Activated CD8-positive, alpha-beta T cell treated with anti-CD3 and anti-CD28 coated beads for 36 hours (primary cell): ENCODE results near the gene CACNA1B. TPM values are rescaled to one million over a fixed set of nuclear protein-coding genes. Genes with fewer than 3 reads are reported as not detected.

Source experiments
- ATAC-seq: fragments of 200-7000 bp; cut with Tn5 transposase; one replicate; pipeline ENCODE4 v1.10.0; 2021; ENCODE audit warnings: mild to moderate bottlenecking, moderate library complexity
- CTCF ChIA-PET: fragments of 350-600 bp; sonication (Branson Sonifier 250); formaldehyde crosslinking; loops from one replicate; lab custom pipeline; 2021; ENCODE audit warnings: antibody characterized with exemption; lab: Charles Lee
- POLR2A ChIA-PET: fragments of 350-600 bp; sonication (Branson Sonifier 250); formaldehyde crosslinking; loops from one replicate; lab custom pipeline; 2021; ENCODE audit warnings: antibody characterized with exemption; lab: Charles Lee
- DNase-seq: peaks from one replicate; pipeline ENCODE4 v3.0.0-alpha.2; 2020
- H3K27ac Mint-ChIP-seq: one replicate; pipeline ENCODE4 v1.8.0; 2021; ENCODE audit warnings: mild to moderate bottlenecking, mixed read lengths
- H3K27me3 Mint-ChIP-seq: one replicate; pipeline ENCODE4 v1.8.0; 2021; ENCODE audit warnings: mixed read lengths
- H3K36me3 Mint-ChIP-seq: one replicate; pipeline ENCODE4 v1.8.0; 2021; ENCODE audit warnings: low read depth, mixed read lengths
- H3K4me1 Mint-ChIP-seq: one replicate; pipeline ENCODE4 v1.8.0; 2021; ENCODE audit warnings: low read depth, mixed read lengths
- H3K4me3 Mint-ChIP-seq: one replicate; pipeline ENCODE4 v1.8.0; 2021; ENCODE audit warnings: mild to moderate bottlenecking, moderate library complexity, mixed read lengths
- H3K9me3 Mint-ChIP-seq: one replicate; pipeline ENCODE4 v1.8.0; 2021; ENCODE audit warnings: mixed read lengths
- CTCF ChIP-seq: fragments of 200-600 bp; IDR thresholded peaks from one replicate; pipeline ENCODE4 v1.8.0; 2022; ENCODE audit warnings: antibody characterized with exemption, mild to moderate bottlenecking
- intact Hi-C: fragments of 100-400 bp; cut with micrococcal nuclease; formaldehyde crosslinking; loops from one replicate; pipeline ENCODE4 v1.10.0; 2022
- total RNA-seq, 2 experiments: library from RNA; stranded (reverse); gene quantifications; one replicate each; pipeline ENCODE4 v1.2.3, GENCODE V29; 2021

The CACNA1B gene
- total RNA-seq, 2 experiments from 2014 or later, result not detected

GRCh38 chr9:138095813-138096518, 218.4 kb downstream of the CACNA1B start:
- Mint-ChIP-seq H3K9me3 (no peaks in the 10 kb centered on the region), H3K4me1 (no peaks in the 10 kb centered on the region), H3K27me3 (peaks cover 2% of the 10 kb centered on the region), H3K36me3 (no peaks in the 10 kb centered on the region), H3K4me3 (no peak overlapping the region), H3K27ac (no peak overlapping the region)
- intact Hi-C loops, result no loop called here
- ATAC-seq, result no peak
- ChIA-PET POLR2A (no interaction called here), CTCF (interaction anchor here (1.4 kb wide), 1 partner anchor 15 kb away, joined by 4 read pairs; no protein-coding TSS in a partner anchor)
- TF ChIP-seq CTCF, result no peak
- no peak for DNase-seq

- Mint-ChIP-seq H3K9me3 (no peaks in the 10 kb centered on the region), H3K4me1 (no peaks in the 10 kb centered on the region), H3K4me3 (no peak overlapping the region), H3K27me3 (no peaks in the 10 kb centered on the region), H3K27ac (no peak overlapping the region), H3K36me3 (no peaks in the 10 kb centered on the region)
- intact Hi-C loops, result no loop called here
- no peak for DNase-seq
- POLR2A ChIA-PET, result no interaction called here
- ATAC-seq, result no peak
- TF ChIP-seq CTCF, result no peak
- CTCF ChIA-PET, result no interaction called here
These were observed 218.9 kb downstream of the CACNA1B start for GRCh38 chr9:138096519-138096845.

- Mint-ChIP-seq H3K4me3 (no peak overlapping the region), H3K9me3 (no peaks in the 10 kb centered on the region), H3K27ac (no peak overlapping the region), H3K36me3 (no peaks in the 10 kb centered on the region), H3K27me3 (no peaks in the 10 kb centered on the region), H3K4me1 (no peaks in the 10 kb centered on the region)
- DNase-seq (no peak), ATAC-seq (no peak)
- POLR2A ChIA-PET, result no interaction called here
- no peak for TF ChIP-seq CTCF
- intact Hi-C loops, result no loop called here
- CTCF ChIA-PET, result no interaction called here
These were observed 220.0 kb downstream of the CACNA1B start for GRCh38 chr9:138097501-138097991.

- DNase-seq (no peak), ATAC-seq (no peak)
- POLR2A ChIA-PET, result no interaction called here
- Mint-ChIP-seq H3K4me1 (no peaks in the 10 kb centered on the region), H3K9me3 (no peaks in the 10 kb centered on the region), H3K27ac (no peak overlapping the region), H3K27me3 (no peaks in the 10 kb centered on the region), H3K4me3 (no peak overlapping the region), H3K36me3 (no peaks in the 10 kb centered on the region)
- CTCF ChIA-PET, result no interaction called here
- intact Hi-C loops, result no loop called here
- TF ChIP-seq CTCF, result no peak
These were observed 220.7 kb downstream of the CACNA1B start for GRCh38 chr9:138098116-138098907.
